Activated CD4-positive, alpha-beta T cell treated with anti-CD3 and anti-CD28 coated beads for 24 hours (primary cell): ENCODE measurements around the gene FRS2.
"Not testable (repeated sequence)": the region's sequence is repeated elsewhere in the genome, so short reads cannot be mapped to it uniquely, and the experiment has no call there.

Experiments used
- DNase-seq, 2 donors: peaks; one replicate each; pipeline ENCODE4 v3.0.0-alpha.2; 2020; ENCODE audit warnings: low read depth in 2 of 2

The FRS2 gene

GRCh38 chr12:69470189-69471075 is at the start of gene FRS2:
FRS2 (plus strand) TSS chr12:69470388; CDS start chr12:69569031, 98,643 bp downstream.
- DNase-seq, result peak; percentile 77 to 82

GRCh38 chr12:69421548-69421947 is 48.6 kb upstream of the FRS2 start:
- no peak for DNase-seq

- no peak for DNase-seq
Observed at GRCh38 chr12:69423037-69423905, 46.9 kb upstream of the FRS2 start.

GRCh38 chr12:69425417-69425816 is 44.8 kb upstream of the FRS2 start:
- DNase-seq, result no peak

GRCh38 chr12:69428351-69429073 is 41.7 kb upstream of the FRS2 start:
- DNase-seq, result no peak

DNA sequence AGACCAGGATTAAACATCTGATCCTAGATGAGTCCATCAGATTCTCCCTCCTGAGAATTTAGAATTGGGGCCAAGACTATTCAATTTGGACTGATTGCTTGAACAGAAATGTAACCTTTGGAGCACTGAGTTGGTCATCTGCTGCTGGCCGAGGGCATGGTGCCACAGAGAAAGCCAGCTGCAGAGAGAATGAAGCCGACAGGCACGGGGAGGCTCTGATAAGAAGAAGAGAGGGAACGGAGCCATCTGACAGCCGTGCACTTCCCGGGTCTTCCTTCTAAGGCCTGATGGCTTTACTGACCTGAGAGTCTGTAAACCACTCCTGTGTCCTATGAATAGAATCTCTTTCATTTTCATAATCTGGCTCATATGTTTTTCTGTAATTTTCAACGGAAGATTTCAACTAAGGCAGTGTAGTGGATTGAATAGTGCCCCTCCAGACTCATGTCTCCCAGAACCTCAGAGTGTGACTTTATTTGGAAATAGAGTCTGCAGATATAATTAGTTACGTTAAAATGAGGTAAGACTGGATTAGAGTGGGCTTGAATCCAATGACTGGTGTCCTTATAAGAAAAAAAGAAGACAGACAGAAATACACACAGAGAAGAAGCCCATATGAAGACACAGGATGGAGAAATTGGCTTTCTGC is 39.1 kb upstream of the FRS2 start:
- DNase-seq, result no peak

DNA sequence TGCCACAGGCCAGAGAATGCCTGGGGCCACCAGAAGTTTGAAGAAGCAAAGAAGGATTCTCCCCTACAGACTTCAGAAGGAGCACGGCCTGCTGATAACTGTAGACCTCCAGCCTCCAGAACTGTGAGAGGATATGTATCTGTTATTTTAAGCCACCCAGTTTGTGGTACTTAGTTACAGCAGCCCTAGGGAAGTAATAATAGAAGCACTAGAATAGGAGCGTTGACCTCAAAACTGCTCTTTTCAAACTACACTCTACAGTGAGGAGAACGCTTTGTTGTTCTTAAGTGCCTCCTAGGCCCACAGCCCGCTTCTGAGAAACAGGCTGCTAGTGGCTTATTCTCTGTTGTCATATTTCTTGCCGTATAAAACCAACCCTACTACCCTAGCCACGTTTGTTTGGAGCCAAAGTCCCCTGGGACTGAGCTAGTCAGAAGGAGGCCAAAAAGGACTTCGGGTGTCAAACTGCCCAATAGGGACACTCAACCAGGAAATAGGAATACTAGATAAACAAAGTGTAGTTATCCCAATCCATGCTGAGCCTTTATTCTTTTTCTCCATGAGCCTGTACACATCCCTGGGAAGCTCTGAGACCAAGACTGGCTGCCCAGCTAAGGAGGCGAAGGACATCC is 38.5 kb upstream of the FRS2 start:
- no peak for DNase-seq

GRCh38 chr12:69433653-69434052 is 36.5 kb upstream of the FRS2 start:
- no peak for DNase-seq

- no peak for DNase-seq
Observed at GRCh38 chr12:69435644-69436043, 34.5 kb upstream of the FRS2 start.

DNA sequence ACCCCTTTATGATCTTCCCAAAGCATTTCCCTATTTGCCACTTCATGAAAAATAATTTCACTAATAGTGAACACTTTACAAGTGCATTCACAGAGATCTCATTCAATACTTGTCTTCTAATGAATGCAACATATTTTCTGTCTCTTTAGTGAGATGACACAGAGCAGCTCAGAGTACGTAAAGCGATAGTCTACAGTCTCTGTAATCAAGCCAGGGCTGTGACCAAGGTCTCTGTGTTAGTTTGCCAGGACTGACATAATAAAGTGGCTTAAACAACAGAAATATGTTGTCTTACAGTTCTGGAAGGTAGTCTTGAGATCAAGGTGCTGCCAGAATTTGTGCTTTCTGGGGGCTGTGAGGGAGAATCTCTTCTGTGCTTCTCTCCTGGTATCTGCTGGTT is 33.1 kb upstream of the FRS2 start:
- DNase-seq, result no peak

GRCh38 chr12:69438539-69438938 is 31.6 kb upstream of the FRS2 start:
- no peak for DNase-seq

GRCh38 chr12:69440016-69440415 is 30.2 kb upstream of the FRS2 start:
- DNase-seq, result no peak

- DNase-seq, result no peak
Observed at GRCh38 chr12:69440886-69441285, 29.3 kb upstream of the FRS2 start.

DNA sequence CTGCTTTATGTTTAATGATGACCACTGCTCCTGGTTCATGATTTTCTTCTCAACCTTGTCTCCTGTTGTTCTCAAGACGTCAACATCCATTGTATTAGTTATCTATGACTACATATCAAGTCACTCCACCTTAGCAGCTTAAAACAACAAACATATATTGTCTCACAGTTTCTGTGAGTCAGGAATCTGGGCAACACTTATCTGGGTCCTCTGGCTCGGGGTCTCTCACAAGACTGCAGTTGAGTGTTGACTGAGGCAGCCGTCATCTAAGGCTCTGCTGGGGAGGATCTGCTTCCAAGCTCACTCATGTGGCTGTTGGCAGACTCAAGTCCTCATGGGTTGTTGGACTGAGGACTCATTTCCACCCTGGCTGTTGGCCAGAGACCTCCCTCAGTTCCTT is 27.3 kb upstream of the FRS2 start:
- DNase-seq, result no peak

GRCh38 chr12:69443916-69444315 is 26.3 kb upstream of the FRS2 start:
- no peak for DNase-seq

GRCh38 chr12:69447892-69448291 is 22.3 kb upstream of the FRS2 start:
- DNase-seq, result no peak

- DNase-seq, result not testable (repeated sequence)
Observed at GRCh38 chr12:69452598-69453132, 17.5 kb upstream of the FRS2 start.

- no peak for DNase-seq
Observed at GRCh38 chr12:69456239-69456638, 13.9 kb upstream of the FRS2 start.

DNA sequence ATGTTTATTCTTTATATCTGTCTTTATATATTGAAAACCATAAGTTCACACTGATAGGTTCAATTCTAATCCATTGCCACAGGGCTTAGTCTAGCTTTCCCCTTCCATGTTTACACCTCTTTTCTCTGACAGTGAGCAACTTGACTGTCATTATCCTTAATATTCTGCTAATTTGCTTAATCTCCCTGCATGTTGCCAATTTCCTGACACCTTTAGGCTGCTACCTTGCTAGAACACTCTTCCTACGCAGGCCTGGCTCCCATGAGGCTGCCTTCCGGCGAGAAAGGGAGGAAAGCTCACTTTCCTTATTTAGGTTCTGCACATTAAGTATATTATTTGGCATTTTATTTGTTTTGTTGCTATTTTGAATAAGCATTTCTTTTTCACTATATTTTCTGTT is 12.8 kb upstream of the FRS2 start:
- no peak for DNase-seq

GRCh38 chr12:69459477-69459876 is 10.7 kb upstream of the FRS2 start:
- no peak for DNase-seq

GRCh38 chr12:69464428-69464827 is 5.8 kb upstream of the FRS2 start:
- no peak for DNase-seq
